ENCODE measurements around the gene APMAP.
"Not testable (repeated sequence)": the region's sequence is repeated elsewhere in the genome, so short reads cannot be mapped to it uniquely, and the experiment has no call there.

The APMAP gene

DNA sequence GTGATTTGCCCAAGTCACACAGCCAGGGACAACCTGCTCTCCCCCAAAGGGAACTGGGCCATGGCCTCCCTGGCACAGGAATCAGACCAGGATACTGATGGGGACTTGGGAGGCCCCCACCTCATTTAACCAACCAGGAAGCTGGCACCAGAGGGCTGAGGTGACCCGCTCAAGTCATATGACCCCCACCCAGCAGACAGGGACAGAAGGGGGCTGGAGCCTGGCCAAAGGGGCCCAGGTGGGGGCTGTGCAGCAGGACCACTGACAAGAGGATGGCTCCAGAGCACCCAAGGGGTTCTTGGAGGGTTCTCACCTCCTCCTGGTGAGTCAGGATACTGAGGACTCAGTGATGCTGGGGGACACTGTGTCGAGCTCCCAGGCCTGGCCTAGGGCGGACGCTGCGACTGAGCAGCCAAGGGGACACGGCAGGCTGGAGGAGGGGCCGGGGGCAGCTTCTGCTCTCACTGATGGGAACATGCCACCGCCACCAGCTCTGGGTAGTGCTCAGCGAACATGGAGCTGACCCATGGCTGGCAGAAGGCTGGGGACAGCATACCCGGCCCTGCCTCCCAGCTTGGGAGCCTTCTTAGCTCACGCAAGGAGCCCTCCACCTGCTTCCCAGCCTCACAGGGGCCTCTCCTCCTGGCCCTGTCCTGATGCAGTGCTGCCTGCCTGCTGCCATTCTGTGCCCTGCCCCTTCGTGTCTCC, 42.3 kb downstream of the APMAP start:
- no peak for DNase-seq

- DNase-seq, result peak; percentile 62
These were observed 42.8 kb downstream of the APMAP start for GRCh38 chr20:24949756-24950127.

DNA sequence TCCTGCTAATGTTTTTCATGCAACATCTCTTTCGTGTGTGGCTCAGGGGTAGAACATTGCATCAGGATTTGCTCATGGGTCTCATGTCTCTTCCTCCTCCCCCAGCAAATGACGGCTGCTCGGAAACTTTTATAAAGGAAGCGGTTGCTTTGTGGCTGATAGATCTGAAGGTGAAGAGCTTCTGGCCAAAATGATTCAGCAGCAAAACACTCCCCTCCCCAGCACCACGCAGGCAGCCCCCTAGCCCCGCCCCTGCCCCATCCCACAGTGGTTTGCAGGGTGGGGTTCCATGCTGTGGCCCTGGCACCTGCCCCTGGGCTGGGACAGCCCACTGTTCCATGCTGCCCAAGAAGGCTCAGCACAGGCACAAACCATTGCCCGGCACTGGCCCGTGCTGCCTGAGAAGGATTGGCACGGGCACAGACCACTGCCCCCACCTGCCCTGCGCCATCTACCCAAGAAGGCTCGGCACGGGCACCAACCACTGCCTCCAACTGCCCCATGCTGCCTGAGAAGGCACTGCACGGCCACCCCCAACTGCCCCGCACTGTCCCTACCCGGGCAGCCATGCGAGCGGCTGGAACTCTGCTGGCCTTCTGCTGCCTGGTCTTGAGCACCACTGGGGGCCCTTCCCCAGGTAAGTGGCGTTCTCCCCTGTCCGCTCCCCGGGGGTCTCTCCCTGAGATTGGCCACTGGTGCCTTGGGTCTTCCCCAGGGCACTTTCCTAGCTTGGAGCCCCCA, 43.4 kb downstream of the APMAP start, which contains the start of gene CST7:
CST7 (plus strand) TSS at position 331 of the 741 bp plus-strand sequence; CDS start at position 568, 237 bp downstream.
- peak; percentile 90 for DNase-seq

DNA sequence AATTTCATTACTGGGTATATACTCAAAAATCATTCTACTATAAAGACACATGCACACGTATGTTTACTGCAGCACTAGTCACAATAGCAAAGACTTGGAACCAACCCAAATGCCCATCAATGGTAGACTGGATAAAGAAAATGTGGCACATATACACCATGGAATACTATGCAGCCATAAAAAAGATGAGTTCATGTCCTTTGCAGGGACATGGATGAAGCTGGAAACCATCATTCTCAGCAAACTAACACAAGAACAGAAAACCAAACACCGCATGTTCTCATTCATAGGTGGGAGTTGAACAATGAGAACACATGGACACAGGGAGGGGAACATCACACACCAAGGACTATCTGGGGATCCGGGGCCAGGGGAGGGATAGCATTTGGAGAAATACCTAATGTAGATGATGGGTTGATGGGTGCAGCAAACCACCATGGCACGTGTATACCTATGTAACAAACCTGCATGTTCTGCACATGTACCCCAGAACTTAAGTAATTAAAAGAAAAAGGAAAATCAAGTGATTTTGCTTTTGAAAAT, 44.1 kb downstream of the APMAP start:
- not testable (repeated sequence) for DNase-seq

GRCh38 chr20:24946376-24946775, 46.2 kb downstream of the APMAP start:
- not testable (repeated sequence) for DNase-seq

DNA sequence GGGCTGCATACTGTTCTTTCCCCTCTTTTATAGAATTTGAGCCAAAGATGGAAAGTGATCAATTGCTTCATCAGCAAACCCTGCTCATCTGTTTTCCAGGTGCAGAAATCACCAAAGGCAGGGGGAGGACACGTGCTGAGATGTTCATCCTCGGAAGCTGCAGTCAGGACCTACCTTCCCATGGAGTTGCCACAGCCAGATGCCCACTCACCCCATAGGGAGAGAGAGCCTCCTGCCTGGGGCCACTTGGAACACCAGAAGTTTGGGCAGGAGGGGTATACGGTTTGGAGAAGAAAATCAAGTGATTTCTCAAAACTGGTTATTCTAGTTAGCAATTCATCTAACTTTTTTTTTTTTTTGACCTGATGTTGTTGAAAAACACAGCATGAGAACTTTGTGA, 48.8 kb downstream of the APMAP start:
- no peak for DNase-seq

DNA sequence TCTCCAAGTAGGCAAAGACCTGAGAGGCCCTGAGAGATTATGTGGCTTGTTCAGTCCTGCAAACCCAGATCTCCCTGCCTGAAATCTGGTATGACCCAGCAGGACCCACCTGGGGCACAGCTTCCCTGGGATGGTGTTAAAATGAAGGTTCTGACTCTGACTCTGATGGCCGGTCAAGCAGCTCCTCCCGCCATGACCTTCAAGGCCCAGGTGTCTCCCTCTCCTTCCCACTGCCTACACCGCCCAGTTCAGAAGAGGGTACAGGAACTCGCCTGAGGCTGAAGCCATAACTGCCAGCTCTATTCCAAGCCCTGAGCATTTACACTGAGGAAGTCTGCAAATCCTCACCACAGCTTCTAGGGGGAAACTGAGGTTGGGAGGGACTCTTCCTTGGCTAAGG, 49.4 kb downstream of the APMAP start:
- DNase-seq, result no peak

GRCh38 chr20:24942679-24943078, 49.9 kb downstream of the APMAP start:
- no peak for DNase-seq

GRCh38 chr20:24939036-24939435, 53.5 kb downstream of the APMAP start:
- DNase-seq, result no peak

- no peak for DNase-seq
These were observed 54.1 kb downstream of the APMAP start for GRCh38 chr20:24938498-24938897.

DNA sequence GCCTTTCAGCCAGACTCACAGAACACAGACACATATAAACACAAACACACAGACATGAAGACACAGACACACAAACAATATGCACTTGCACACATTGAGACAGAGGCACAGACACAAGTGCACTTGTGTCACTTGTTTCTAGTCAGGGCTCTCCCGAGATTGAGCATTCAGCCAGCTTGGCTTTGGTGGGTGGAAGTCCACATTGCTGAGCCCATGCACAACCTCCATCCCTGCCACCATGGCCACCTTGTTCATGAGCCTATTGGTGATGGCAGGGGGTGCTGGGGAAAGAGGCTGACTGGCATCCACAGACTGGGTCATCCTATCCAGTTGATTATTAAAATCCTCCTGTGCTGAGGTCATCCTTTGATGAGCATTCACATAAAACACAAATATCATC, 55.0 kb downstream of the APMAP start:
- DNase-seq, result no peak

DNA sequence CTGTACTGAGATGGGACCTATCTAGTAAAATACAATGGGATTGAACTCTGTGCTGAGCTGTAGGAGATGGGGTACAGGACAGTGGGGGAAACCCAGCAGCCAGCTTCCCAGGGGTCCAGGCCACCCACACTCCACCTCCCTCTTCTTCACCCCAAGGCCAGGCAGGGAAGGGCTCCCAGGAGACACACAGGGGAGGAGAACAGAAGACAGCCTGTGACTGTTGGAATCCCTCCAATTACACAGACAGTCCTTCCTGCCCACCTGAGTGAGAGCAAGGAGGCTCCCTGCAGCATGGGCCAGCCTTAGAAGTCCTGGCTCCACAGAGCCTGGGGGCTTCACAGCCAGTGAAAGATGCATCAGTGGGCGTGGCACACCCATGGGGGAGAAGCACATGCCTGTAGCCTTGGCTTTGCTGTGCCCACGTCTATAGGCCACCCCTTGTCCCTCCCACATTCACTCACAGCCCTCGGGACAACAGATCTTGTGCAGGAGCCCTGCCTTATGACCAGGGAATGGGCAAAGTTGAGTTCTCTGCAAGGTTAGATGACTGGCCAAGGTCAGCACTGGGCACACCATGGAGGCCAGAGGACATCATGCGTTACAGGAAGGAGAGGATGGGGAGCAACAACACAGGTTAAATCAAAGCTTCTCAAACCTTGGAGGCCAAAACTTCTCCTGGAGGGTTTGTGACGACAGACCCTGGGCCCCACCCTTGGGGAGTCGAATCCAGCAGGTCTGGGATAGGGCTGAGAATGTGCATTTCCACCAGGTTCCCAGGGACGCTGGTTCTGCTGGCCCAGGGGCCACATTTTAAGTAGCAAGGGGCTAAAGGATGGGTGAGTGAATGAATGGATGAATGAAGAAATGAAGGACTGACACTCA, 55.8 kb downstream of the APMAP start:
- DNase-seq, result no peak

- DNase-seq, result no peak
These were observed 56.6 kb downstream of the APMAP start for GRCh38 chr20:24935766-24936525.

- no peak for DNase-seq
These were observed 57.4 kb downstream of the APMAP start for GRCh38 chr20:24935140-24935539.

- DNase-seq, result no peak
These were observed 57.8 kb downstream of the APMAP start for GRCh38 chr20:24934716-24935115.

- no peak for DNase-seq
These were observed 58.4 kb downstream of the APMAP start for GRCh38 chr20:24934101-24934661.

- no peak for DNase-seq
These were observed 59.2 kb downstream of the APMAP start for GRCh38 chr20:24933266-24933908.

- DNase-seq, result peak; percentile 64
These were observed 60.7 kb downstream of the APMAP start for GRCh38 chr20:24931893-24932292.

DNA sequence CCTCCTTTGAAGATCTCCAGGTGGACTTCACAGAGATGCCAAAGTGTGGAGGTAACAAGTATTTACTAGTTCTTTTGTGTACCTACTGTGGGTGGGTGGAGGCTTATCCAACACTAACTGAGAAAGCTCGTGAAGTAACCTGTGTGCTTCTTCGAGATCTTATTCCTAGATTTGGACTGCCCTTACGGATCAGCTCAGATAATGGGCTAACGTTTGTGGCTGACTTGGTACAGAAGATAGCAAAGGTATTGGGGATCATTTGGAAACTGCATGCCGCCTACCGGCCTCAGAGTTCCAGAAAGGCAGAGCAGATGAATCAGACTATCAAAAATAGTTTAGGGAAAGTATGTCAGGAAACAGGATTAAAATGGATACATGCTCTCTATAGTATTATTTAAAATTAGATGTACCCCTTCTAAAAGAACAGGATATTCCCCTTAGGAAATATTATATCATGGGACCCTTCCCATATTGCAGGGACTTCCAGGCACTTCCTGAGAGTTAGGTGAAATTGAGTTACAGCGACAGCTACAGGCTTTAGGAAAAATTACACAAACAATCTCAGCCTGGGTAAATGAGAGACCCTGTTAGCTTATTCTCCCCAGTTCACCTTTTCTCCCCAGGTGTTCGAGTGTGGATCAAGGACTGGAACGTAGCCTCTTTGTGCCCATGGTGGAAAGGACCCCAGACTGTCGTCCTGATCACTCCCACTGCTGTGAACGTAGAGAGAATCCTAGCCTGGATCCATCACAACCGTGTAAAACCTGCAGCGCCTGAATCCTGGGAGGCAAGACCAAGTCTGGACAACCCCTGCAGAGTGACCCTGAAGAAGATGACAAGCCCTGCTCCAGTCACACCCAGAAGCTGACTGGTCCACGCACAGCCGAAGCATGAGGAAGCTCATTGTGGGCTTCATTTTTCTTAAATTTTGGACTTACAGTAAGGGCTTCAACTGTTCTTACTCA, 61.5 kb downstream of the APMAP start:
- not testable (repeated sequence) for DNase-seq

Data from MV-4-11 (cell line).